ACC112 (cell line): ENCODE measurements around the gene GBP5.
"Not testable (repeated sequence)": the region's sequence is repeated elsewhere in the genome, so short reads cannot be mapped to it uniquely, and the experiment has no call there.

Experiments used
- H2AFZ ChIP-seq: fragments of 200-600 bp; sonication (generic); one replicate; pipeline ENCODE4 v1.6.0; 2017; ENCODE audit warnings: antibody characterized with exemption, low read length; ENCODE audit not compliant: unreplicated experiment
- H3K27ac ChIP-seq: fragments of 200-600 bp; sonication (generic); 2 replicates; pipeline ENCODE4 v1.5.1; 2014; ENCODE audit warnings: low read depth, mild to moderate bottlenecking, antibody characterized with exemption, low read length, moderate library complexity
- H3K27me3 ChIP-seq: fragments of 200-600 bp; sonication (generic); 2 replicates; pipeline ENCODE4 v1.6.1; 2014; ENCODE audit warnings: mild to moderate bottlenecking, antibody characterized with exemption, low read length, moderate library complexity, mixed read lengths; ENCODE audit not compliant: insufficient read depth
- H3K36me3 ChIP-seq: fragments of 200-600 bp; sonication (generic); 2 replicates; pipeline ENCODE4 v1.6.1; 2016; ENCODE audit warnings: mild to moderate bottlenecking, antibody characterized with exemption, low read length, moderate library complexity, mixed read lengths; ENCODE audit not compliant: insufficient read depth
- H3K4me1 ChIP-seq: fragments of 200-600 bp; sonication (generic); one replicate; pipeline ENCODE4 v1.6.1; 2016; ENCODE audit warnings: low read length, mixed read lengths; ENCODE audit not compliant: insufficient read depth, unreplicated experiment, control insufficient read depth
- H3K4me3 ChIP-seq: fragments of 200-600 bp; sonication (generic); 2 replicates; pipeline ENCODE4 v1.5.1; 2014; ENCODE audit warnings: mild to moderate bottlenecking, low read depth, low read length
- H3K79me2 ChIP-seq: fragments of 200-600 bp; sonication (generic); one replicate; pipeline ENCODE4 v1.6.0; 2016; ENCODE audit warnings: low read length; ENCODE audit not compliant: control insufficient read depth, unreplicated experiment, insufficient read depth

The GBP5 gene

GRCh38 chr1:89260566-89261255, 11.9 kb downstream of the GBP5 start:
- Histone ChIP-seq H3K4me1 (peaks cover 12% of the 10 kb centered on the region), H3K79me2 (no peaks in the 10 kb centered on the region), H3K36me3 (no peaks in the 10 kb centered on the region), H3K4me3 (no peak overlapping the region), H3K27ac (no peak overlapping the region), H3K27me3 (no peaks in the 10 kb centered on the region), H2AFZ (no peak overlapping the region)

- Histone ChIP-seq H3K36me3 (no peaks in the 10 kb centered on the region), H3K27me3 (no peaks in the 10 kb centered on the region), H3K79me2 (no peaks in the 10 kb centered on the region), H3K27ac (no peak overlapping the region), H3K4me3 (no peak overlapping the region), H2AFZ (no peak overlapping the region), H3K4me1 (peaks cover 12% of the 10 kb centered on the region)
Observed at GRCh38 chr1:89260042-89260441, 12.6 kb downstream of the GBP5 start.

- Histone ChIP-seq H2AFZ (no peak overlapping the region), H3K4me3 (no peak overlapping the region), H3K36me3 (no peaks in the 10 kb centered on the region), H3K27me3 (no peaks in the 10 kb centered on the region), H3K27ac (no peak overlapping the region), H3K79me2 (no peaks in the 10 kb centered on the region), H3K4me1 (peaks cover 12% of the 10 kb centered on the region)
Observed at GRCh38 chr1:89259283-89259971, 13.2 kb downstream of the GBP5 start.

GRCh38 chr1:89257041-89257440, 15.6 kb downstream of the GBP5 start:
- H3K27me3 ChIP-seq: no peaks in the 10 kb centered on the region
- no peaks in the 10 kb centered on the region for H3K79me2 ChIP-seq
- peaks cover 8% of the 10 kb centered on the region for H3K4me1 ChIP-seq
- no peak overlapping the region for H3K4me3 ChIP-seq
- H2AFZ ChIP-seq: no peak overlapping the region
- no peak overlapping the region for H3K27ac ChIP-seq
- H3K36me3 ChIP-seq: no peaks in the 10 kb centered on the region

- H3K79me2 ChIP-seq, H2AFZ ChIP-seq, H3K4me3 ChIP-seq, H3K4me1 ChIP-seq, H3K36me3 ChIP-seq, H3K27me3 ChIP-seq, H3K27ac ChIP-seq: not testable (repeated sequence)
Observed at GRCh38 chr1:89255581-89255980, 17.1 kb downstream of the GBP5 start.

GRCh38 chr1:89254658-89255287, 17.9 kb downstream of the GBP5 start:
- Histone ChIP-seq H3K79me2 (no peaks in the 10 kb centered on the region), H3K27me3 (no peaks in the 10 kb centered on the region), H3K36me3 (no peaks in the 10 kb centered on the region), H3K4me3 (no peak overlapping the region), H3K4me1 (no peaks in the 10 kb centered on the region), H2AFZ (no peak overlapping the region), H3K27ac (no peak overlapping the region)

GRCh38 chr1:89243046-89243445, 29.6 kb downstream of the GBP5 start:
- peaks cover 19% of the 10 kb centered on the region; the same call in 1 of the 2 replicates for H3K27me3 ChIP-seq
- H3K27ac ChIP-seq: no peak overlapping the region
- H3K36me3 ChIP-seq: no peaks in the 10 kb centered on the region
- H3K4me3 ChIP-seq: no peak overlapping the region
- H2AFZ ChIP-seq: no peak overlapping the region
- H3K4me1 ChIP-seq: no peaks in the 10 kb centered on the region
- no peaks in the 10 kb centered on the region for H3K79me2 ChIP-seq
